IPS-15b (cell line): ENCODE measurements around the gene RPS6KA4.

Experiments
- H3K27me3 ChIP-seq: one replicate; pipeline ENCODE4 v1.6.1; 2013; ENCODE audit warnings: low read length; ENCODE audit not compliant: control insufficient read depth, insufficient read depth
- H3K36me3 ChIP-seq: one replicate; pipeline ENCODE4 v1.6.1; 2013; ENCODE audit warnings: low read length; ENCODE audit not compliant: control insufficient read depth, insufficient read depth
- H3K4me1 ChIP-seq: one replicate; pipeline ENCODE4 v1.6.1; 2013; ENCODE audit warnings: mild to moderate bottlenecking, low read length; ENCODE audit not compliant: control insufficient read depth, insufficient read depth
- H3K4me3 ChIP-seq: one replicate; pipeline ENCODE4 v1.5.1; 2013; ENCODE audit warnings: low read depth, low read length
- H3K9ac ChIP-seq: one replicate; pipeline ENCODE4 v1.6.1; 2013; ENCODE audit warnings: low read depth, mild to moderate bottlenecking, low read length
- H3K9me3 ChIP-seq: one replicate; pipeline ENCODE4 v1.6.1; 2013; ENCODE audit warnings: mild to moderate bottlenecking, low read length; ENCODE audit not compliant: control insufficient read depth, insufficient read depth

RPS6KA4 gene

GRCh38 chr11:64331569-64332371, 27.2 kb upstream of the RPS6KA4 start:
- Histone ChIP-seq H3K36me3 (no peaks in the 10 kb centered on the region), H3K9ac (no peak overlapping the region), H3K9me3 (no peaks in the 10 kb centered on the region), H3K4me3 (no peak overlapping the region), H3K27me3 (no peaks in the 10 kb centered on the region), H3K4me1 (peaks cover 6% of the 10 kb centered on the region)

- no peak overlapping the region for H3K9ac ChIP-seq
- H3K9me3 ChIP-seq, result no peaks in the 10 kb centered on the region
- H3K4me3 ChIP-seq, result no peak overlapping the region
- H3K36me3 ChIP-seq, result no peaks in the 10 kb centered on the region
- peaks cover 6% of the 10 kb centered on the region for H3K4me1 ChIP-seq
- no peaks in the 10 kb centered on the region for H3K27me3 ChIP-seq
These were observed 25.4 kb upstream of the RPS6KA4 start for GRCh38 chr11:64333556-64333955.

GRCh38 chr11:64334764-64335735, 23.9 kb upstream of the RPS6KA4 start:
- Histone ChIP-seq H3K9me3 (no peaks in the 10 kb centered on the region), H3K27me3 (peaks cover 3% of the 10 kb centered on the region), H3K4me1 (peaks cover 6% of the 10 kb centered on the region), H3K4me3 (no peak overlapping the region), H3K9ac (no peak overlapping the region), H3K36me3 (no peaks in the 10 kb centered on the region)

- Histone ChIP-seq H3K9me3 (no peaks in the 10 kb centered on the region), H3K4me3 (no peak overlapping the region), H3K9ac (no peak overlapping the region), H3K36me3 (no peaks in the 10 kb centered on the region), H3K27me3 (peaks cover 3% of the 10 kb centered on the region), H3K4me1 (peaks cover 4% of the 10 kb centered on the region)
These were observed 21.3 kb upstream of the RPS6KA4 start for GRCh38 chr11:64337538-64338249.

GRCh38 chr11:64338716-64339115, 20.2 kb upstream of the RPS6KA4 start:
- Histone ChIP-seq H3K9me3 (no peaks in the 10 kb centered on the region), H3K9ac (no peak overlapping the region), H3K4me1 (peaks cover 6% of the 10 kb centered on the region), H3K27me3 (peaks cover 3% of the 10 kb centered on the region), H3K36me3 (no peaks in the 10 kb centered on the region), H3K4me3 (no peak overlapping the region)

- no peaks in the 10 kb centered on the region for H3K9me3 ChIP-seq
- no peaks in the 10 kb centered on the region for H3K36me3 ChIP-seq
- no peak overlapping the region for H3K4me3 ChIP-seq
- H3K27me3 ChIP-seq, result peaks cover 3% of the 10 kb centered on the region
- peaks cover 6% of the 10 kb centered on the region for H3K4me1 ChIP-seq
- no peak overlapping the region for H3K9ac ChIP-seq
These were observed 19.7 kb upstream of the RPS6KA4 start for GRCh38 chr11:64339286-64339685.

GRCh38 chr11:64339754-64340408, 19.1 kb upstream of the RPS6KA4 start, which contains the start of gene CCDC88B:
CCDC88B (plus strand) TSS chr11:64340204; CDS start chr11:64340267, 63 bp downstream.
- Histone ChIP-seq H3K4me3 (peak within 1 kb of the TSS; percentile 68), H3K9me3 (no peaks in the 10 kb centered on the region), H3K9ac (no peak within 1 kb of the TSS), H3K27me3 (peaks cover 3% of the 10 kb centered on the region), H3K36me3 (no peaks in the 10 kb centered on the region), H3K4me1 (peaks cover 6% of the 10 kb centered on the region)

GRCh38 chr11:64340671-64341335, 18.2 kb upstream of the RPS6KA4 start:
- peaks cover 3% of the 10 kb centered on the region for H3K27me3 ChIP-seq

GRCh38 chr11:64341429-64341828, 17.5 kb upstream of the RPS6KA4 start:
- Histone ChIP-seq H3K4me3 (peak overlapping the region; percentile 68), H3K36me3 (peaks cover 4% of the 10 kb centered on the region), H3K4me1 (peaks cover 6% of the 10 kb centered on the region)

More at GRCh38 chr11:64340671-64341335, 18.2 kb upstream of the RPS6KA4 start:
- peaks cover 6% of the 10 kb centered on the region for H3K4me1 ChIP-seq
- H3K4me3 ChIP-seq, result peak overlapping the region; percentile 68
- no peak overlapping the region for H3K9ac ChIP-seq
- H3K9me3 ChIP-seq, result no peaks in the 10 kb centered on the region
- H3K36me3 ChIP-seq, result peaks cover 4% of the 10 kb centered on the region

GRCh38 chr11:64341851-64342791, 16.8 kb upstream of the RPS6KA4 start:
- H3K27me3 ChIP-seq, result peaks cover 3% of the 10 kb centered on the region
- H3K9me3 ChIP-seq, result no peaks in the 10 kb centered on the region
- H3K36me3 ChIP-seq, result peaks cover 5% of the 10 kb centered on the region
- H3K9ac ChIP-seq, result peak overlapping the region; percentile 47
- peak overlapping the region; percentile 68 for H3K4me3 ChIP-seq
- peaks cover 6% of the 10 kb centered on the region for H3K4me1 ChIP-seq

More at GRCh38 chr11:64341429-64341828, 17.5 kb upstream of the RPS6KA4 start:
- H3K9me3 ChIP-seq, result no peaks in the 10 kb centered on the region
- H3K27me3 ChIP-seq, result peaks cover 3% of the 10 kb centered on the region
- H3K9ac ChIP-seq, result no peak overlapping the region
